H9 (cell line): ENCODE measurements around the gene ZNF3. TPM values are rescaled to one million over a fixed set of nuclear protein-coding genes. Genes with fewer than 3 reads are reported as not detected.

Experiments used
- DNase-seq: peaks from one replicate; pipeline ENCODE4 v3.0.0-alpha.2; 2017
- H2AFZ ChIP-seq: one replicate; pipeline ENCODE4 v1.6.1; 2013; ENCODE audit warnings: mild to moderate bottlenecking, low read length, control low read depth, moderate library complexity
- H2AK5ac ChIP-seq: 2 replicates; pipeline ENCODE4 v1.6.1; 2013; ENCODE audit warnings: low read length, control low read depth, mixed read lengths; ENCODE audit not compliant: insufficient read length
- H2BK120ac ChIP-seq: one replicate; pipeline ENCODE4 v1.6.1; 2013; ENCODE audit warnings: low read depth, mild to moderate bottlenecking, low read length, control low read depth, inconsistent platforms; ENCODE audit not compliant: poor library complexity, severe bottlenecking
- H2BK12ac ChIP-seq: 2 replicates; pipeline ENCODE4 v1.6.1; 2013; ENCODE audit warnings: low read length, control low read depth, mixed read lengths, low read depth; ENCODE audit not compliant: insufficient read length
- H2BK15ac ChIP-seq: 2 replicates; pipeline ENCODE4 v1.6.1; 2013; ENCODE audit warnings: low read depth, low read length, control low read depth
- H2BK20ac ChIP-seq: one replicate; pipeline ENCODE4 v1.6.1; 2013; ENCODE audit warnings: low read depth, mild to moderate bottlenecking, low read length, control low read depth, inconsistent platforms; ENCODE audit not compliant: poor library complexity, severe bottlenecking
- H2BK5ac ChIP-seq: 2 replicates; pipeline ENCODE4 v1.6.1; 2013; ENCODE audit warnings: low read length, control low read depth, mixed read lengths; ENCODE audit not compliant: insufficient read length
- H3K14ac ChIP-seq: 2 replicates; pipeline ENCODE4 v1.6.1; 2013; ENCODE audit warnings: low read length, control low read depth; ENCODE audit not compliant: insufficient read depth
- H3K18ac ChIP-seq: 2 replicates; pipeline ENCODE4 v1.6.1; 2013; ENCODE audit warnings: low read depth, mild to moderate bottlenecking, mixed read lengths, low read length, control low read depth; ENCODE audit not compliant: insufficient read length
- H3K23ac ChIP-seq: 2 replicates; pipeline ENCODE4 v1.6.1; 2013; ENCODE audit warnings: low read length, control low read depth, mixed read lengths, low read depth; ENCODE audit not compliant: insufficient read length
- H3K23me2 ChIP-seq: 2 replicates; pipeline ENCODE4 v1.6.1; 2013; ENCODE audit warnings: low read depth, mild to moderate bottlenecking, mixed read lengths, low read length, control low read depth; ENCODE audit not compliant: insufficient read length, poor library complexity, severe bottlenecking
- H3K27ac ChIP-seq: 2 replicates; pipeline ENCODE4 v1.5.1; 2013; ENCODE audit warnings: low read length, control low read depth, mixed read lengths, low read depth; ENCODE audit not compliant: insufficient read length
- H3K27me3 ChIP-seq: 2 replicates; pipeline ENCODE4 v1.6.1; 2013; ENCODE audit warnings: low read length, control low read depth, inconsistent platforms; ENCODE audit not compliant: insufficient read depth
- H3K4ac ChIP-seq: 2 replicates; pipeline ENCODE4 v1.6.1; 2013; ENCODE audit warnings: low read depth, mild to moderate bottlenecking, control low read depth, inconsistent platforms, low read length, moderate library complexity
- H3K4me1 ChIP-seq: 2 replicates; pipeline ENCODE4 v1.6.1; 2013; ENCODE audit warnings: low read length, control low read depth, inconsistent platforms; ENCODE audit not compliant: insufficient read depth
- H3K4me2 ChIP-seq: 2 replicates; pipeline ENCODE4 v1.6.1; 2013; ENCODE audit warnings: low read length, control low read depth, mixed read lengths; ENCODE audit not compliant: insufficient read length, insufficient read depth
- H3K56ac ChIP-seq: 2 replicates; pipeline ENCODE4 v1.6.1; 2013; ENCODE audit warnings: low read depth, mild to moderate bottlenecking, mixed read lengths, low read length, control low read depth; ENCODE audit not compliant: insufficient read length
- H3K79me1 ChIP-seq: 2 replicates; pipeline ENCODE4 v1.6.1; 2013; ENCODE audit warnings: low read depth, mild to moderate bottlenecking, moderate library complexity, low read length, control low read depth, inconsistent platforms; ENCODE audit not compliant: insufficient read depth, poor library complexity, severe bottlenecking
- H3K79me2 ChIP-seq: 2 replicates; pipeline ENCODE4 v1.6.1; 2013; ENCODE audit warnings: low read length, control low read depth, inconsistent platforms; ENCODE audit not compliant: insufficient read depth
- H3K9ac ChIP-seq: 2 replicates; pipeline ENCODE4 v1.6.1; 2013; ENCODE audit warnings: low read length, control low read depth, mixed read lengths; ENCODE audit not compliant: insufficient read length; ENCODE audit errors: extremely low read depth
- H3K9me3 ChIP-seq: one replicate; pipeline ENCODE4 v1.6.1; 2013; ENCODE audit warnings: low read depth, low read length, inconsistent platforms; ENCODE audit not compliant: control insufficient read depth
- H3T11ph ChIP-seq: one replicate; pipeline ENCODE4 v1.6.1; 2013; ENCODE audit warnings: mild to moderate bottlenecking, low read length, control low read depth, inconsistent platforms
- H4K20me1 ChIP-seq: one replicate; pipeline ENCODE4 v1.6.1; 2013; ENCODE audit not compliant: control insufficient read depth, insufficient read length, insufficient read depth
- H4K5ac ChIP-seq: 2 replicates; pipeline ENCODE4 v1.6.1; 2013; ENCODE audit warnings: low read depth, mild to moderate bottlenecking, mixed read lengths, low read length, control low read depth; ENCODE audit not compliant: insufficient read length
- H4K8ac ChIP-seq: replicated peaks from 2 replicates; pipeline ENCODE4 v1.6.1; 2013; ENCODE audit warnings: low read length, control low read depth, mixed read lengths, low read depth; ENCODE audit not compliant: insufficient read length
- H4K91ac ChIP-seq: 2 replicates; pipeline ENCODE4 v1.6.1; 2013; ENCODE audit warnings: low read depth, mild to moderate bottlenecking, moderate library complexity, mixed read lengths, low read length, control low read depth; ENCODE audit not compliant: insufficient read length
- H3K27ac Mint-ChIP-seq, 3 experiments: 2 replicates in 2 of 3; 3 replicates in 1 of 3; pipeline ENCODE4 v1.8.0; 2020 to 2021; ENCODE audit warnings: mixed read lengths in 3 of 3, mild to moderate bottlenecking in 1 of 3, moderate library complexity in 1 of 3
- H3K27me3 Mint-ChIP-seq: 2 replicates; pipeline ENCODE4 v1.8.0; 2021; ENCODE audit warnings: low read depth, mild to moderate bottlenecking, moderate library complexity, mixed read lengths
- H3K36me3 Mint-ChIP-seq, 3 experiments: 2 replicates in 2 of 3; 3 replicates in 1 of 3; pipeline ENCODE4 v1.8.0; 2020 to 2021; ENCODE audit warnings: low read depth in 3 of 3, mixed read lengths in 3 of 3; ENCODE audit not compliant: insufficient read depth in 1 of 3
- H3K4me1 Mint-ChIP-seq, 2 experiments: 2 replicates each; pipeline ENCODE4 v1.8.0; 2020; ENCODE audit warnings: mixed read lengths in 2 of 2
- H3K4me3 Mint-ChIP-seq, 2 experiments: 2 replicates in 1 of 2; 3 replicates in 1 of 2; pipeline ENCODE4 v1.8.0; 2020 to 2021; ENCODE audit warnings: mild to moderate bottlenecking in 2 of 2, mixed read lengths in 2 of 2, moderate library complexity in 1 of 2
- H3K9me3 Mint-ChIP-seq, 2 experiments: 2 replicates in 1 of 2; 3 replicates in 1 of 2; pipeline ENCODE4 v1.8.0; 2020; ENCODE audit warnings: mild to moderate bottlenecking in 2 of 2, mixed read lengths in 2 of 2, moderate library complexity in 1 of 2
- CTCF ChIP-seq: fragments of 200-600 bp; sonication (generic); conservative IDR thresholded peaks from 3 replicates; pipeline ENCODE4 v1.8.0; 2021; ENCODE audit warnings: antibody characterized with exemption, mild to moderate bottlenecking
- WGBS: extraction: QIAGEN DNeasy Blood & Tissue Kit; methylation state at CpG from one replicate; pipeline ENCODE4 v1.1.7; 2013; ENCODE audit warnings: missing lambda C conversion rate, low lambda C conversion rate, mixed read lengths; ENCODE audit not compliant: insufficient read length; ENCODE audit errors: extremely low coverage; 5-methylcytosine and 5-hydroxymethylcytosine counted together
- total RNA-seq: library from RNA; stranded (reverse); gene quantifications from 2 replicates; pipeline ENCODE4 v1.2.1, GENCODE V29; 2021

ZNF3 gene
- total RNA-seq, 1 experiment from 2014 or later: 60.4 TPM

- no peak overlapping the region for H2BK120ac ChIP-seq
- no peaks in the 10 kb centered on the region for H3K4me1 ChIP-seq
- H3K79me1 ChIP-seq: no peaks in the 10 kb centered on the region
- no peak overlapping the region for H2AK5ac ChIP-seq
- H4K8ac ChIP-seq: no peak overlapping the region
- Mint-ChIP-seq H3K4me3 (peak overlapping the region; percentile 11 to 73; a peak in 3 of 5 replicates), H3K4me1 (peaks cover 9% of the 10 kb centered on the region in 2 experiments), H3K27me3 (peaks cover 5% of the 10 kb centered on the region), H3K9me3 (no peaks in the 10 kb centered on the region; a peak in 1 of 5 replicates), H3K36me3 (peaks cover 65 to 70% (median 68%) of the 10 kb centered on the region in 3 experiments), H3K27ac (peak overlapping the region; percentile 70 to 84 (median 82); a peak in 6 of 7 replicates)
- H2BK15ac ChIP-seq: no peak overlapping the region
- H3K27ac ChIP-seq: no peak overlapping the region
- DNase-seq: peak; percentile 46
- no peak overlapping the region for H3K9ac ChIP-seq
- no peaks in the 10 kb centered on the region for H3K27me3 ChIP-seq
- no peaks in the 10 kb centered on the region for H4K20me1 ChIP-seq
- H3K9me3 ChIP-seq: no peaks in the 10 kb centered on the region
- H3T11ph ChIP-seq: no peak overlapping the region
- H2BK5ac ChIP-seq: no peak overlapping the region
- peaks cover 4% of the 10 kb centered on the region for H3K23me2 ChIP-seq
- TF ChIP-seq CTCF: peak; percentile 30; the same call in 2 of the 3 replicates
- H3K18ac ChIP-seq: no peak overlapping the region
- H2BK20ac ChIP-seq: no peak overlapping the region
- no peak overlapping the region for H4K5ac ChIP-seq
- H2AFZ ChIP-seq: no peak overlapping the region
- H3K4me2 ChIP-seq: no peak overlapping the region
- no peak overlapping the region for H4K91ac ChIP-seq
- H3K56ac ChIP-seq: no peak overlapping the region
- H3K23ac ChIP-seq: no peak overlapping the region
- H3K14ac ChIP-seq: no peak overlapping the region
- no peaks in the 10 kb centered on the region for H3K79me2 ChIP-seq
- H2BK12ac ChIP-seq: no peak overlapping the region
- no CpG with 5 or more reads among the region's 19 CpGs for WGBS
- H3K4ac ChIP-seq: no peak overlapping the region
These were observed 10.1 kb upstream of the ZNF3 start for GRCh38 chr7:100091411-100092181.
